Stimulated activated naive B cell treated with anti-CD40 and anti-IgM and Interleukin-4, amounts not matched to agents 10 μg/mL and 1 μg/mL and 100 μg/mL, for 72 hours (primary cell): ENCODE data around the gene TPRX2.
"Not testable (repeated sequence)": the region's sequence is repeated elsewhere in the genome, so short reads cannot be mapped to it uniquely, and the experiment has no call there.

Experiments used
- ATAC-seq, 2 donors: fragments of 150-1000 bp; cut with Tn5 transposase; replicated peaks; 2 replicates each; pipeline ENCODE4 v1.10.0; 2021; ENCODE audit warnings: moderate library complexity in 1 of 2
- DNase-seq: peaks from one replicate; pipeline ENCODE4 v3.0.0; 2021
- H3K27ac Mint-ChIP-seq: one replicate; pipeline ENCODE4 v1.8.0; 2022; ENCODE audit warnings: mild to moderate bottlenecking, mixed read lengths
- H3K27me3 Mint-ChIP-seq, 2 donors: one replicate each; pipeline ENCODE4 v1.8.0; 2022; ENCODE audit warnings: mixed read lengths in 2 of 2
- H3K36me3 Mint-ChIP-seq, 2 donors: one replicate each; pipeline ENCODE4 v1.8.0; 2022; ENCODE audit warnings: mixed read lengths in 2 of 2, mild to moderate bottlenecking in 1 of 2
- H3K4me1 Mint-ChIP-seq, 2 donors: one replicate each; pipeline ENCODE4 v1.8.0; 2022; ENCODE audit warnings: mixed read lengths in 2 of 2, mild to moderate bottlenecking in 1 of 2
- H3K4me3 Mint-ChIP-seq, 2 donors: one replicate each; pipeline ENCODE4 v1.8.0; 2022; ENCODE audit warnings: mild to moderate bottlenecking in 2 of 2, mixed read lengths in 2 of 2, moderate library complexity in 1 of 2
- H3K9me3 Mint-ChIP-seq, 2 donors: one replicate each; pipeline ENCODE4 v1.8.0; 2022; ENCODE audit warnings: mixed read lengths in 2 of 2, mild to moderate bottlenecking in 1 of 2

Gene TPRX2

DNA sequence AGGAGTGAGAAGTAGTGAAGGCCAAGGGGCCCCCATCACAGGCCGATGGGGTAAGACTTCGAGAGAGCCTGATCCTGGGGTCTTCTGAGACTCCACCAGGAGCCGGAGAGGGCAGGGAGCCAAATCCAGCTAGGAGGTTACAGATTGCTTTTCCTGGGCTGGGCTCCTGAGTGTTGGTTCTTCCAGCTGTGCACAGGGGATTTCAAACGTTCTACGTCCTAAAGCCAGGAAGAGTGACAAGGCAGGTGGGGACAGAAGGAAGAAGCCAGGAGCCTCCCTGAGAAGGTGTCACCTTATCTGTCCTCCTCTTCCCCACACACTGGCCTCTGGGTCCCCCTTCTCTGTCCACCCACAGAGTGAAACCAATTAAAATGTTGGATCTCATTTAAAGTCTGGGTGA is 16.1 kb upstream of the TPRX2 start:
- DNase-seq (no peak), ATAC-seq (no peak)
- no peaks in the 10 kb centered on the region for H3K36me3 Mint-ChIP-seq
- H3K27me3 Mint-ChIP-seq, result peaks cover 31 to 43% of the 10 kb centered on the region in 2 donors
- no peaks in the 10 kb centered on the region for H3K4me1 Mint-ChIP-seq
- no peak overlapping the region for H3K4me3 Mint-ChIP-seq
- no peak overlapping the region for H3K27ac Mint-ChIP-seq
- H3K9me3 Mint-ChIP-seq, result no peaks in the 10 kb centered on the region

DNA sequence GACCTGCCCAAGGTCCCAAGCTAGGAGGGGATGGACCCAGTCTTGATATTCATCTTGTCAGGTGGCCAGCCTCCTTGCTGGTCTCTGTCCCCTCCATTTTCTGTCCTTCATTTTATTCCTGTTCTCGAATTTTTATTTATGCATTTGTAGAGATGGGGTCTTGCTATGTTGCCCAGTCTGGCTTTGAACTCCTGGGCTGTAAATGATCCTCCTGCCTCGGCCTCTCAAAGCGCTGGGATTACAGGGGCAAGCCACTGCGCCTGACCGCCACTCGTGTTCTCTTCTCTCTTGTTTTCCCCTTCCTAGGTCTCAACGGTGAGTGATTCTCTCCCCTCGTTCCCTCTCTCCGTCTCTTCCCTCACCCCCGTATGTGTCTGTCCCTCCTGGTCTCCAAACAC is 10.6 kb upstream of the TPRX2 start:
- ATAC-seq (no peak), DNase-seq (no peak)
- Mint-ChIP-seq H3K4me1 (peaks cover 0 to 8% of the 10 kb centered on the region in 2 donors), H3K27ac (no peak overlapping the region), H3K4me3 (no peak overlapping the region), H3K27me3 (peaks cover 54 to 66% of the 10 kb centered on the region in 2 donors), H3K9me3 (no peaks in the 10 kb centered on the region), H3K36me3 (peaks cover 0 to 1% of the 10 kb centered on the region in 2 donors)

DNA sequence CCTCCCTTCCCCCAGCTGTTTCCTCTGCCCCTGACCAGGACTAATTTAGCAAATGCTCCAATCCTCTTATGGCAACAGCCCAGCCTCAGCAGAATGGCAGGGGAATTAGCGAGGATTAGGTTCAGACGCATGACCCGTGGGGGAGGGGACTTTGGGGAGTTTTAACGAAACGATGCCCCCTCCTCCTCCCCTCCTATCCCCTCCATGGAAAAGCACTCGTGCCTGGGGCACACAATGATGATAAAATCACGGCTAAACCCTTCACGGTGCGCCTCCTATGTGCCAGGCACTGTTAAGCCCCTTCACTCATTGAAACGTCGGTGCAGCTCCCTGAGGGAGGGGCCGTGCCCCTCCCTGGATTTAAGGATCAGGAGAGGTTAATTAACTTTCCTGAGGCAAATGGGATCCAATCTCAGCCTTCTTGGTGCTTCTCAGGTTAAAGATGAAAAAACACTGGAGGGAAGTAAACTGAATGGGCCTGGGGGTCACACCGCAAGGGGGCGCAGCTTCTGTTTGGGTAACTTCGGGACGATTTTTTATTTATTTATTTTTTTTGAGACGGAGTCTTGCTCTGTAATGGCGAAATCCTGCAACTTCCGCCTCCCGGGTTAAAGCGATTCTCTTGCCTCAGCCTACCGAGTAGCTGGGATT is 10.1 kb upstream of the TPRX2 start:
- H3K36me3 Mint-ChIP-seq, result peaks cover 0 to 1% of the 10 kb centered on the region in 2 donors
- H3K4me3 Mint-ChIP-seq, result no peak overlapping the region
- DNase-seq (no peak), ATAC-seq (no peak)
- peaks cover 0 to 8% of the 10 kb centered on the region in 2 donors for H3K4me1 Mint-ChIP-seq
- H3K27me3 Mint-ChIP-seq, result peaks cover 56 to 68% of the 10 kb centered on the region in 2 donors
- no peak overlapping the region for H3K27ac Mint-ChIP-seq
- no peaks in the 10 kb centered on the region for H3K9me3 Mint-ChIP-seq

- Mint-ChIP-seq H3K9me3 (no peaks in the 10 kb centered on the region), H3K36me3 (peaks cover 0 to 1% of the 10 kb centered on the region in 2 donors), H3K27ac (no peak overlapping the region), H3K27me3 (peaks cover 53 to 67% of the 10 kb centered on the region in 2 donors), H3K4me1 (peaks cover 0 to 8% of the 10 kb centered on the region in 2 donors), H3K4me3 (no peak overlapping the region)
- DNase-seq, result no peak
- no peak for ATAC-seq
Measured at GRCh38 chr19:47853003-47853402, 6.0 kb upstream of the TPRX2 start.

DNA sequence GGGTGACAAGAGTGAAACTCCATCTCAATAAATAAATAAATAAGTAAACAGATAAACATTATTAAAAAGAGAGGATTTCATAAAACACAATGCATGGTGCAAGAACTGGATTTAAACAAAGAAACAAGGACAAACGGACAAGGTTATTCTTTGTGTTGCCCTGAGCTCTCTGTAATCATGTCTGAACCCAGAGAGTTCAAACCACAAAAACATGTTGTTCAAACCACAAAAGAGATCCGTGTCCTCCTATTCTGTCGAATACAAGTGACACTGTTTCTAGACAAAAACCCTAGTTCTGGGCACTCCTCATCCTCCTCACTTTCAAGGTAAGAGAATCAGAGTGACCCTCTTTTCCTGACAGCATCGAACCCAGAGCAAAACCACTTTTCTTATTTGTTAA is 4.6 kb upstream of the TPRX2 start:
- H3K27me3 Mint-ChIP-seq, result peaks cover 47 to 62% of the 10 kb centered on the region in 2 donors
- no peaks in the 10 kb centered on the region for H3K9me3 Mint-ChIP-seq
- H3K4me3 Mint-ChIP-seq, result no peak overlapping the region
- peaks cover 0 to 1% of the 10 kb centered on the region in 2 donors for H3K36me3 Mint-ChIP-seq
- ATAC-seq (no peak), DNase-seq (no peak)
- H3K4me1 Mint-ChIP-seq, result peaks cover 0 to 4% of the 10 kb centered on the region in 2 donors
- no peak overlapping the region for H3K27ac Mint-ChIP-seq

- H3K4me1 Mint-ChIP-seq, H3K4me3 Mint-ChIP-seq, H3K27ac Mint-ChIP-seq, ATAC-seq, DNase-seq, H3K36me3 Mint-ChIP-seq, H3K9me3 Mint-ChIP-seq: not testable (repeated sequence)
- peaks cover 39 to 52% of the 10 kb centered on the region in 2 donors for H3K27me3 Mint-ChIP-seq
Measured at GRCh38 chr19:47858231-47858630, 804 bp upstream of the TPRX2 start.

- not testable (repeated sequence) for DNase-seq, H3K4me1 Mint-ChIP-seq, H3K9me3 Mint-ChIP-seq, H3K4me3 Mint-ChIP-seq, H3K36me3 Mint-ChIP-seq, H3K27ac Mint-ChIP-seq, ATAC-seq
- H3K27me3 Mint-ChIP-seq, result peaks cover 37 to 56% of the 10 kb centered on the region in 2 donors
Measured at GRCh38 chr19:47859838-47860237, 803 bp downstream of the TPRX2 start.

GRCh38 chr19:47860602-47861297 is 1.7 kb downstream of the TPRX2 start:
- Mint-ChIP-seq H3K4me1 (peaks cover 0 to 6% of the 10 kb centered on the region in 2 donors), H3K27ac (no peak overlapping the region), H3K4me3 (no peak overlapping the region), H3K9me3 (peaks cover 4 to 5% of the 10 kb centered on the region in 2 donors), H3K36me3 (peaks cover 5% of the 10 kb centered on the region in 2 donors), H3K27me3 (peaks cover 39 to 60% of the 10 kb centered on the region in 2 donors)
- ATAC-seq, result no peak
- DNase-seq, result no peak

GRCh38 chr19:47861630-47862029 is 2.6 kb downstream of the TPRX2 start:
- Mint-ChIP-seq H3K27ac (no peak overlapping the region), H3K9me3 (peaks cover 4 to 5% of the 10 kb centered on the region in 2 donors), H3K27me3 (peaks cover 34 to 58% of the 10 kb centered on the region in 2 donors), H3K36me3 (peaks cover 5% of the 10 kb centered on the region in 2 donors), H3K4me3 (no peak overlapping the region), H3K4me1 (peaks cover 0 to 6% of the 10 kb centered on the region in 2 donors)
- DNase-seq (no peak), ATAC-seq (no peak)

DNA sequence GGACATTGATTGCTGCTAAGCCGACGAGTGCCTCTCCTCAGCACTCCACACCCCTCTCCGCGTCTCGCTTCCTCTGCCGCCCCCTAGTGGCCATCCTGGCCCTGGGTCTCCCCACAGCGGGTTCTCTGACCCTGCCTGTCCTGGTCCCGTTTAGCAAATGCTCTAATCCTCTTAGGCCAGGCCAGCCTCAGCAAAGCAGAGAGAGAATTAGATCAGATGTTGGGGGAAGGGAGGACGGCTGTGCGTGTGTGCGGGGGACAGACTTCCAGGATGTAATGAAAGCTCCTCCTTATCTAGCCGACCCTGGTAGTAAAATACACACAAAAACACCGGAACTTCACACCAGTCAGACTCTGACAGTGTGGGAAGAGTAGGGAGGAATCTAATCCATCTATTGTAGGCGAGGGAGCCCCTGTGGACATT is 4.5 kb downstream of the TPRX2 start:
- H3K4me1 Mint-ChIP-seq, result peaks cover 0 to 6% of the 10 kb centered on the region in 2 donors
- DNase-seq (peak; percentile 73), ATAC-seq (peak; percentile 99 to 100)
- H3K9me3 Mint-ChIP-seq, result peaks cover 4 to 5% of the 10 kb centered on the region in 2 donors
- H3K36me3 Mint-ChIP-seq, result peaks cover 5% of the 10 kb centered on the region in 2 donors
- no peak overlapping the region for H3K4me3 Mint-ChIP-seq
- no peak overlapping the region for H3K27ac Mint-ChIP-seq
- peaks cover 30 to 48% of the 10 kb centered on the region in 2 donors for H3K27me3 Mint-ChIP-seq

DNA sequence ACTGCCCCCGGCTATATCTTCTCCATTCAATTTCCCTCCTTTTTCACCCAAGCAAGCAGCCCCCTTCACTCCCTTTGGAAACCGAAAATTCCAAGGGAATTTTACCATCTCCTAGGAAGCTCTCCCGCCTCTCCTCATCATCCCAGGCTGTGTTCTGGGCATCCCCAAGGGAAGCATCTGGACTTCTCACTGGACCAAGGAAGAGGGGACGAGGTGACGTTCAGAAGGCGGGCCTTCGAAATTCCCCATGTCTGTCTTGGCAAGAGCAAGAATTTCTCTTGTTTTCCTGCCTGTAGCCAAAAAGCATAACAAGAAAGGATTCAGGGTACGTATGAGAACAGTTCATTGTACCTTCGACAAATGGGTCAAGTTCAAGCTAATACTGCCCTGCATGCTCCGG is 6.1 kb downstream of the TPRX2 start:
- H3K9me3 Mint-ChIP-seq, result peaks cover 4 to 7% of the 10 kb centered on the region in 2 donors
- H3K4me3 Mint-ChIP-seq, result no peak overlapping the region
- peaks cover 3 to 11% of the 10 kb centered on the region in 2 donors for H3K4me1 Mint-ChIP-seq

DNA sequence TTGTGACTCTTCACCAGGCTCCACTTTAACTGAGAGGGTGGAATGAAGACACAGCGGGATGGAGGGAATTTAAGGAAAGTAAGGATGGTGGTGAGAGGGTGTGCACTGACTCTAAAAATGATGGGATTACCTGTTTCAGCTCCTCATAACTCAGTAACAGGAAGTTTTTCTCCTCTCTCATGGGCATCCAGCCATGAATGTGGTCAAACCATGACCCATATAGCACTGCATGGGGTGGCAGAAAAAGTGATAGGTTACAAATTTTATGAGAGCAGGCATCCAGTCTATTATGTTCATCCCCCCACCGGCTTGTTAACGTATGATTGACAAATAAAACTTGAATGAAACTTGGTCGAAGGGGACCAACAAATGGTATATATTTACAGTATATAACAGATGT is 19.9 kb downstream of the TPRX2 start:
- Mint-ChIP-seq H3K9me3 (peaks cover 4% of the 10 kb centered on the region in 2 donors), H3K4me1 (peaks cover 0 to 1% of the 10 kb centered on the region in 2 donors), H3K27me3 (peaks cover 14 to 47% of the 10 kb centered on the region in 2 donors), H3K27ac (no peak overlapping the region), H3K4me3 (no peak overlapping the region), H3K36me3 (no peaks in the 10 kb centered on the region)
- no peak for DNase-seq
- ATAC-seq, result no peak

More for the DNA sequence above, 6.1 kb downstream of the TPRX2 start:
- DNase-seq (no peak), ATAC-seq (no peak)
- peaks cover 28 to 45% of the 10 kb centered on the region in 2 donors for H3K27me3 Mint-ChIP-seq
- peaks cover 5% of the 10 kb centered on the region in 2 donors for H3K36me3 Mint-ChIP-seq
- H3K27ac Mint-ChIP-seq, result no peak overlapping the region

GRCh38 chr19:47879385-47879784 is 20.4 kb downstream of the TPRX2 start:
- peaks cover 14 to 44% of the 10 kb centered on the region in 2 donors for H3K27me3 Mint-ChIP-seq
- not testable (repeated sequence) for H3K4me3 Mint-ChIP-seq, H3K9me3 Mint-ChIP-seq, DNase-seq, H3K4me1 Mint-ChIP-seq, H3K27ac Mint-ChIP-seq, ATAC-seq, H3K36me3 Mint-ChIP-seq

- Mint-ChIP-seq H3K4me3 (no peak overlapping the region), H3K27me3 (peaks cover 24 to 45% of the 10 kb centered on the region in 2 donors), H3K9me3 (peaks cover 4% of the 10 kb centered on the region in 2 donors), H3K36me3 (no peaks in the 10 kb centered on the region), H3K27ac (no peak overlapping the region), H3K4me1 (peaks cover 0 to 1% of the 10 kb centered on the region in 2 donors)
- ATAC-seq (no peak), DNase-seq (no peak)
Measured at GRCh38 chr19:47881757-47882156, 22.7 kb downstream of the TPRX2 start.

DNA sequence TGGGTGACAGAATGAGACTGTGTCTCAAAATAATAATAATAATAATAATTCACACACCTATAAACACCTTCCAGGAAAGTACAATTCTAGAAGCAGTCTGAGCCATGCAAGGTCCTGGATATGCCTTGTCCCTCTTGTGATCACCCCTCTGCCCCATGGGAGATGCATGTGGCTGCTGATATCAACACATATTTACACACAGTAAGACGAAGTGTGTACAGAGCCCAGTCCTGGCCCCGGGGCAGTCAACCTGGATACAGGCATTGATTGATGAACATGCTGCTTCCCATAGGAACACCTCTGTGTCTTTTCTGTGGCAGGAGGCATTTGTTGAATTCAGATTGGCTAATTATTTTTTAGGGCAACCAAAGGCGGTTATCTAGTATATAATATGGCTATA is 23.9 kb downstream of the TPRX2 start:
- ATAC-seq (no peak), DNase-seq (no peak)
- peaks cover 21 to 47% of the 10 kb centered on the region in 2 donors for H3K27me3 Mint-ChIP-seq
- peaks cover 0 to 1% of the 10 kb centered on the region in 2 donors for H3K4me1 Mint-ChIP-seq
- no peaks in the 10 kb centered on the region for H3K36me3 Mint-ChIP-seq
- H3K4me3 Mint-ChIP-seq, result no peak overlapping the region
- peaks cover 4% of the 10 kb centered on the region in 2 donors for H3K9me3 Mint-ChIP-seq
- H3K27ac Mint-ChIP-seq, result no peak overlapping the region
